Posterior cingulate gyrus (tissue), 11 donors: ENCODE data around the gene CBFA2T3.

ENCODE experiments used
- DNase-seq, 10 donors: peaks; one replicate each; pipeline versions ENCODE4 v3.0.0 to v3.0.0-alpha.2; 2020 to 2021; ENCODE audit warnings: mixed read lengths in 3 of 10
- intact Hi-C: fragments of 100-400 bp; cut with DNase I; formaldehyde crosslinking; loops from one replicate; pipeline ENCODE4 v1.15.1; 2023

CBFA2T3 gene

DNA sequence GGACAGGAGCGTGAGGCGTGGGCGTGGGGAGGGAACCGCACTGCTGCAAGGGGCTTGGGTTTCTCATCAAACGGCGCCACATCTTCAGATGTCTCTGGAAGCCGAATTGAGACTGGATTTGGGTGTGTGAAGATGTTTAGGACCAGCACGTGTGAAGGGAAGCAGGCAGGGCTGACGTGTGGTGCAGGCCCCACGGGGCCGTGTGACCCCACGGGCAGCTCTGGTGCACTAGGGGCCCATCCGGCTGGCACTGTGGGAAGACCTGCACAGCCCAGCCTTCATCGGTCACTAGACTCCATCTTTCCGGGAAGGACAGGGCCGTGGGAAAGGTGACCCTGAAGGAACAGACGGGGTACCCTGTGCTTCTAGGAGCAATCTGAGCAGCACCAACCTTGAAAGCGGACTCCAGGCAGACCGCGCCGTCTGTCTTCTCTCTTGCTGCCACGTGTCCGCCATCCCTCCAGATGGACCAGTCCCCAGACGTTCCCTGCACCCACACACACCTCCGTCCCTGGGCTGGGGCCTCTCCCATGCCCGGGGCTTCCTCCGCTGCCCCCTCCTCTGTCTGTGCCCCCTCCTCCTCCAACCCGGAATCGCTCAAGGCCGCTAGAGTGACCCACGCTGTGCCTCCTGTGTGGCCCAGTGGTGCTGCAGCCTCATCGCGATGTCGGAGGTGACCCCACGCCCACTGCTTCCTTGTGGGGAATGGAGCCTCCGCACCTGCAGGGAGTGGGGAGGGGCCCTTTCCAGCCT, 23.4 kb upstream of the CBFA2T3 start:
- no peak for DNase-seq
- intact Hi-C loops = no loop called here

DNA sequence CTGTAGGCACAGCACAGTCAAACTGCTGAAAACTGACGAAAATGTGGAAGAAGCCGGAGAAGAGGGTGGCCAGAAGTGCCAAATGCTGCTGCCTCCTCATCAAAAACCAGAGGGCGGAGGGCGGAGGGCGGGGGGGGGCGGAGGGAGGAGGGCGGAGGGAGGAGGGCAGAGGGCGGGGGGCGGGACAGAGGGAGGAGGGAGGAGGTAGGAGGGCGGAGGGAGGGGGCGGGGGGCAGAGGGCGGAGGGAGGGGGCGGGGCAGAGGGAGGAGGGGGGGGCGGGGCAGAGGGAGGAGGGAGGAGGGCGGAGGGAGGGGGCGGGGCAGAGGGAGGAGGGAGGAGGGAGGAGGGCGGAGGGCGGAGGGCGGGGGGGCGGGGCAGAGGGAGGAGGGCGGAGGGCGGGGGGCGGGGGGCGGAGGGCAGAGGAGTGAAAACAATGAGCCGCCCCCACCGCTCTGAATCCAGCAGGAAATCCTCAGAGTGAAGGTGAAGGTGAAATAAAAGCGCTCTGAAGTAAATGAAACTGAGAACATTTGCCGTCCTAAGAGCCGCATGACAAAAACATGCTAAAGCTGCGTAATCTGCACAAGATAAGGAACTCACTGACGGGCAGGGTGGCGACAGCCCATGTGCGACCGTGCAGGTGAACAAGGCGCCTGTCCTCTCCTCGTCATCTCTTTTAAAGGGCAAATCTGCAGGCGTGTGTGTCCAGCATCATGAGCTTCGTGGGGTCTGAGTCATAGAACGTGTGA, 22.6 kb upstream of the CBFA2T3 start:
- intact Hi-C loops = no loop called here
- no peak for DNase-seq

DNA sequence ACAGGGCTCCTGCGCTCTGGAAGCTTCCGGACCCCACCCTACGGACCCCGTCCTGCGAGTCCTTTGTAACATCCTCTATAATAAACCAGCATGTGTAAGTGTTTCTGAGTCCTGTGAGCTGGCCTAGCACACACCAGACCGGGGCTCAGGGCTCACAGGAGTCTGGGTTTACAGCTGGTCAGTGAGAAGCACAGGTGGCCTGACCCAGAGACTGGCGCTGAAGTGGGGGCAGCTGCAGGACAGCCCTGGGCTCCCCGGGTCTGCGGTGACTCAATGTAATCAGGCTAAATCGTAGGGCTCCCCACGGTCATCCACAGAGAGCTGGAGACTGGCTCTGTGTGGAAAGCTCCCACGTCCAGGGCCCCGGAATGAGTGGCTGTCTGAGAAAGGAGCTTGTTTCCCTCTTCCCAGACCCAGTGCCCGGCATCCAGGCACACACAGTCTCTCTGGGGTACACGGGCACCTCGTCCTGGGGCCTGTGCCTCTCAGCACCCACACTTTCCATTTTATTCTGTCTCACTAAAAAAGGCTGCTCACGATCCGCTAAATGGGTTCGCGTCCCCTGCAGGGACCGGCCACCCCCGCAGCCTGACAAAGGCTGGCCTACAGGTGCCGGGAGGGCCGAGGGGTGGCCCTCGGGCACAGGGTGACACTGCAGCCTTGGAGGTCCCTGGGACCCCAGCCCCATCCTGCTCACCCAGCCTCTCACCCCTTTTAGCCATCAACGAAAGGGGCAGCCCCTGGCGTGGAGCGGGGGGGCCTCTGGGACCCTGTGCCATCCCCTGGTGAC, 18.9 kb upstream of the CBFA2T3 start:
- DNase-seq = peak in 1 of 10 donors; percentile 63
- intact Hi-C loops = no loop called here

DNA sequence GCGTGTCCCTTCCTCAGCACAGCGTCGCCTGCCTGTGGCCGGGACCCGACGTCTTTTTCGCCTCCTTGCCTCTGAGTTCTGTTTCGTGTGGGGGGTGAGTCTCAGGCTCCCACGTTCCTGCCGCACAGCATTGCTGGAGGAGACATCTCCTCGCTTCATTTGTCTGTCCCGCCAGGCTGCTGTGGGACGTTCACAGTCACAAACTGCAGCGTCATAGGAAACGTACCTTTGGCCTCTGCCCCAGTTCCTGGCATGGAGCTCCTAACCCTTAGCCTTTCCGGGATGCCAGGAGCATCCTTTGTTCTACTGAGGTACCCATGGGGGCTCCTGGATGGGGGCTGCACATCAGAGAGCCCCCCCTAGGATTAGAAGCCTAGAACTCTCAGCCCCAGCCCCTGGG, 18.2 kb upstream of the CBFA2T3 start:
- intact Hi-C loops = no loop called here
- DNase-seq = no peak

DNA sequence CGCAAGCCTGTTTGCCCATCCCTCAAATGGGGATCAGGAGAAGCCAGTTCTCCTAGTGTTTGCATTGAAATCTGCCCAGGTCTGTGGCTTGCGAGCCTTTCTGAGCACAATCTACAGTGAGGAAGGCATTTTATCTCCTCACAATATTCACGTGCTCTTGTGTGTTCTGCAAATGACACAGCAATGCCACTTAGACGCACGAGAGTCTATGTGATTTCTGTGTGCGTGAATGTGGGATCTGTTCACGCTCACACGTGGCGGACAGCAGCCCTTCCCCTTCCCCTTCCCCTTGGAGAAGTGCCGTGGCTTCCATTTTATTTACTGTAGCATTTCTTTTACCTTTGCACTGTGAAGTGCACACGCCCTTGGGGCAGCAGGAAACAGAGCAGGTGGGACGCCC, 17.7 kb upstream of the CBFA2T3 start:
- DNase-seq = no peak
- intact Hi-C loops = no loop called here

DNA sequence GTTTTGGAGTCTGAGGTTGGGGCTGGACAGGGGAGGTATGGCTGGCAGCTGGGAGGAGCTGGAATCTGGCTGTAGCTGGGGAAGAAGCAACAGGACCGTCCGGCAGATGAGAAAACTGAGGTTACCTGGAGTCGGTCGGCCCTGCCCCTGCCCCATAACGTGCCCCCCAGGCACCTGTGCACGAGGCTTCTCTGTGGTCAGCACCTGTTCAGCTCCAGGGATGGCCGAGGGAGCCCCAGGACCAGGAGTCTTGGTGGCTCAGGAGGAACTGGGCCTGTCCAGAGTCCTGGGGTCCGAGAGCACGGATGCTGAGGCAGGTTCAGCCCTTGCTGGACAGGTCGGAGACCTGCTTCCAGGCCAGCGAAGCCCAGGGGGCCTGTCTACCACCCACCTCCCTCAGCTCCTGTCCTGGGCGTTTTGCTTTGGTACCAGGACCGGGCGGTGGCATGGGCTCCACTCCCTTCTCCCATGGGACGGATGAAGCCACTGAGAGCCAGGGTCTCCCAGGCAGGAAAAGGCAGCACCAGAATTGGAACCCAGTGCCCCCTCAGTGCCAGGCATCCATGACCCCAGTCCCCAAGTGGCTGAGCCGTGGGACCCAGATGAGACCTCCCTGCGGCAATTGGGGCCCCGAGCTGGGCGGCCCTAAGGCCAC, 17.1 kb upstream of the CBFA2T3 start:
- DNase-seq = peak in 1 of 10 donors; percentile 56
- intact Hi-C loops = no loop called here

DNA sequence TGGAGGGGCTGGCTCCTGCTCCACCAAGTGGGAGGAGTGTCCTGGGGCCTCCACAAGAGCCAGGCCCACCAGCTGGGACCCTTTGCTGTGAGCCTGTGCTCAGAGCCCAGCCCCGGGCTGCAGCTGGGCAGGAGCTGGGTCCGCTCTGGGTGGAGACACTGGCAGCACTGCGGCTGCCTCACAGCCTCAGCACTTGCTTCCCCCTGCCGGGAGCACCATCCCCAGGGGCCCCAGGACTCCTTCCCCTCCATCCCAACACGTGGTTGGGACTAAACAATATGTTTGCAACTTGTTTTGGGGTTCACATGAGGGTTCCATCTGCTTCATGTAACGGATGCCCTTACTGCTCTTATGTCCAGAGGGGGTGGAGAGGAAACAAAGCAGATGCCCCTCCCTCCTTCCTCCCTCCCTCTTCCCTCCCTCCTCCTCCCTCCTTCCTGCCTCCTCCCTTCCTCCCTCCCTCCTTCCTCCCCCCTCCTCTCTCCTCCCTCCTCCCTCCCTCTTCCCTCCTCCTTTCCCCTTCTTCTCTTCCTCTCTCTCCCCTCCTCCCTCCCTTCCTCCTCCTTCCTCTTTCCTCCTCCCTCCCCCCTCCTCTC, 16.3 kb upstream of the CBFA2T3 start:
- DNase-seq = no peak
- intact Hi-C loops = no loop called here

DNA sequence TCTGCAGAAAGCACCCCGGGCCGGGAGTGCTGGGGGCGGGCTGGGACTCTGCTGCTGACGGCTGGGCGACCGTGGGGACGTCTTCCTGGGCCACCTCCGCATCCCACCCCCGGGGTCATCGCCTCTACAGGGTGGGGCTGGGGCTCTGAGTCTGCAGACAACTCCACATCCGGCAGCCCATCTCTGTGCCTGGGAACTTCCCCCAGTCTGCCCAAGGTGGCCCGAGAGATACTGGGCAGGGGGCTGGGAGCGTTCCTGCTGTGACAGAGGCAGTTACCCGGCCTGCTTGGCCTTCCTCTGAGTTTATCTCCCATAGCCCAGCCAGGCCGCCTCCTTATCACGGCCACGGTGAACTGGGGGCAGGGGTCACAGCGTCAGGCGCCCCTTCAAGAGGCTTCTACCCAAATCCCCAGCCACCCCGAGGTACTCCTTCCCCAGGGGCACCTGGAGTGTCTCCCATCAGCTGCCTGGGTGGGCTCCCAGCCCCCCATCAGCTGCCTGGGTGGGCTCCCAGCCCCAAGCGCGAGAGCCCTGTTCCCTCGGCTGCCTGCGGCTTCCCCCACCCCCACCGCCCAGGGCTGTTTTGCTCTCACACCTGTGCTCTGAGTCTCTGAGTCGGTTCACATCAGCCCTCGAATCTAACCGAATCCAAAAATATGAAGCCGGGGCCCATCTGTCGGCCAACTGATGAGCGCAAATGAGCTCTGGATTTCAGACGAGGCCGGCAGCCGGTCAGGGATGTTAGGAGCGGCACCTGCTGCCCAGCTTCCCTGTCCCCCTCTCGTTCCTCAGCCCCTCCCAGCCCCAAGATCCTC, 15.6 kb upstream of the CBFA2T3 start:
- intact Hi-C loops = no loop called here
- no peak for DNase-seq

DNA sequence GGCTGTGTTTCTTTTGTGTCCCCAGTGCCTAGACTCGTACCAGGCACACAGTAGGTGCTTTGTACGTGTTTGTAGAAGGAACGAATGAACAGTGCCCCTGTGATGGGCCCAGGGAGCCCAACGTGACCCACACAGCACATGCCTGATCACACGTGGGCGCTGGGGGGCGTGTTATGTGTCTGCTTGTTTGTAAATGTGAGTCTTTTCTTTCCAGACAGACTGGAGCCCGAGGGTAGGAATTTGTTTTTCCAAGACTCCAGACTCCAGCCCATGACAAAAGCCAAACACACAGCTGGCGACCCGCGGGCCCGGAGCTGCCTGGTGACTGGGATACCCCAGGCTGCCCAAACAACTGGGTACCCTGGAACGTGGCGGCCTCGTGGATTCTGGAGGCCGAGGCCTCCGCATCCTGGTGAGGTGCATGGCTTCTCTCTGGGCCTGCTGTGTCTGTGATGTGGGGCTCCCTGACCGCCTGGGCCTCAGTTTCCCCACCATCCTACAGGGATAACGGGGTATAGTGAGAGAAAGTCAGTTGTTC, 14.9 kb upstream of the CBFA2T3 start:
- DNase-seq = no peak
- intact Hi-C loops = no loop called here

DNA sequence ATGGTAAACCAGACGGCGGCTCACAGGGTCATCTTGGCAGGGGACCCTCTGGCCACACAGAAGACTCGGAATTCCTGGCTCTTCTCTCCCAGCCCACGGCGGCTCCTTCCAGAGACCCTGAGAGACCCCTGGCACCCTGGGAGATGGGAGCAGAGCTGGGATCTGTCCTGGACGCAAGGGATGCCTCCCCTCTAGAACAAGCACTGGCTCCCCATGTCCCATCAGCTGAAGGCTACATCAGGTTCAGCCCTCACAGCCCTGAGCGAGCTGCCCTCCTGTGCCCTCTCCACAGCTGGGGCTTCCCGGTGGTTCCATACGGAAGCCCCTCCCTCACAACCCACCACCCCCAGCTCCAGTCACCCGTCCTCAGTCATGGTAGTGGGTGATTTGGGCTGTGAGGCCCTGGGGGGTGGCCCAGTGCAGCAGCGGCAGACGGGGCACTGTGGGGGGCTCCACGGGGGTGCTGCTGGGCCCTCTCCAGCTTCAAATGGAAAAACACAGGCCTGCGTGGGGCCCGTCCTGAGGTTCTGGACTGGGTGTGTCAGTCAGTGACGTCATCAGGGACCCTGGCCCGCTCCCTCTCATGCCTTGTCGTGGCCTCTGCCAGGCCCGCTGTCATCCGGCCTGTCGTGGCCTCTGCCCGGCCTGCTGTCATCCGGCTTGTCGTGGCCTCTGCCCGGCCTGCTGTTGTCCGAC, 13.0 kb upstream of the CBFA2T3 start:
- intact Hi-C loops = no loop called here
- DNase-seq = no peak

DNA sequence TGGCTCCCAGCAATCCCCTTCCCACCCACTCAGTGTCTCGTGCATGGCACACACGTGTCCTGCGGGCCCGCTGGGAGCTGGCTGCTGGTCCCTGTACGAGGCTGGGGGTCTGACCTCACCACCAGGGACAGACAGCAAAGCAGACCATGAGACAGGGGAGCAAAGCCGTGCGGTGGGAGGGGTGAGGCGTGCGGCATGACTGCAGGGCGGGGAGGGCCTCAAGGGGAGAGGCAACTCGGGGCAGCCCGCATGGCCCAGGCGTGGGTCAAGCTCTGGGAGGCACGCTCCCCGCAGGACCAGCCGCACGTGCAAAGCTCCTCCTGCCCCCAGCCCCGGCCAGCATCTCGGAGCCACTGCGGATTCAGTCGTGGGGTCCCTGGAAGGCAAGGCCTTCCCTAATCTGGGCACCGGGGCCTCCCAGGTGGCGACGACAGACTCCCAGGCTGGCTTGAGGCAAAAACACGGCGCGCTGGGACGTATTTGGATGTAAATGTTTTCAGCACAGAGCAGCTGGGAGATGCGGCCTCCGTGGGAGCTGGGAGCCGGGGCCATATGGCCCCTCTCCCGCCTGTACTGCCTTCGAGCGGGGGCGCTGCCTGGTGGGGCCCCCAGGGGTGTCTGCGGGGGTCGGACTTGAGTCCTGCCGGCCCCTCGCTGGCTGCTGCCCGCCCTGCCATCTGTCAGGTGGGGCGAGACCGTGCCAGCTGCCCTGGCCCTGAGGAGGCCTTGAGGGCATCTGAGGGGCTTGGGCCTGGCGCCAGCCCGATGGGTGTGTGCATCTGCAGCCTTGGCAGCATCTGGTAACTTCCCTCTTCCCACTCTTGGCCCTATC, 12.2 kb upstream of the CBFA2T3 start:
- peak in 2 of 10 donors; percentile 63 to 76 for DNase-seq

DNA sequence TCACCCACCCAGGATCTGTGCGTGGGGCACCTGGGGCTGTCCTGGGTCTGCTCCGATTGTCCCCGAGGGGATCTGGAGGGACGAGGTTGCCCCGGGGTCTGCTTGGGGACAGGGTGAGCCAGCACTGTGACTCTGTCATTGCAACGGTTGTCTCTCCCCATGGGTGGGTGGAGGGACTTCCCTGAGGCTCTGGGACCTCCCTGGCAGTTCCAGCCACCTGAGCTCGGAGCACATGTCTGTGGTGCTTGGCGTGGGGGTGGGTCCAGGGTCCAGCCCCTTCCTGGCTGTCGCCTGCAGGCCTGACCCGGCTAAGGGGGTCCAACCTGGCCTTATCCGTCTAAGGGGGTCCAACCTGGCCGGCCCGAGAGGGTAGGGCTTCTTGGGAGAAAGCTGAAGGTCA, 8.5 kb upstream of the CBFA2T3 start:
- intact Hi-C loops = no loop called here

More for the DNA sequence above, 12.2 kb upstream of the CBFA2T3 start:
- intact Hi-C loops = no loop called here

DNA sequence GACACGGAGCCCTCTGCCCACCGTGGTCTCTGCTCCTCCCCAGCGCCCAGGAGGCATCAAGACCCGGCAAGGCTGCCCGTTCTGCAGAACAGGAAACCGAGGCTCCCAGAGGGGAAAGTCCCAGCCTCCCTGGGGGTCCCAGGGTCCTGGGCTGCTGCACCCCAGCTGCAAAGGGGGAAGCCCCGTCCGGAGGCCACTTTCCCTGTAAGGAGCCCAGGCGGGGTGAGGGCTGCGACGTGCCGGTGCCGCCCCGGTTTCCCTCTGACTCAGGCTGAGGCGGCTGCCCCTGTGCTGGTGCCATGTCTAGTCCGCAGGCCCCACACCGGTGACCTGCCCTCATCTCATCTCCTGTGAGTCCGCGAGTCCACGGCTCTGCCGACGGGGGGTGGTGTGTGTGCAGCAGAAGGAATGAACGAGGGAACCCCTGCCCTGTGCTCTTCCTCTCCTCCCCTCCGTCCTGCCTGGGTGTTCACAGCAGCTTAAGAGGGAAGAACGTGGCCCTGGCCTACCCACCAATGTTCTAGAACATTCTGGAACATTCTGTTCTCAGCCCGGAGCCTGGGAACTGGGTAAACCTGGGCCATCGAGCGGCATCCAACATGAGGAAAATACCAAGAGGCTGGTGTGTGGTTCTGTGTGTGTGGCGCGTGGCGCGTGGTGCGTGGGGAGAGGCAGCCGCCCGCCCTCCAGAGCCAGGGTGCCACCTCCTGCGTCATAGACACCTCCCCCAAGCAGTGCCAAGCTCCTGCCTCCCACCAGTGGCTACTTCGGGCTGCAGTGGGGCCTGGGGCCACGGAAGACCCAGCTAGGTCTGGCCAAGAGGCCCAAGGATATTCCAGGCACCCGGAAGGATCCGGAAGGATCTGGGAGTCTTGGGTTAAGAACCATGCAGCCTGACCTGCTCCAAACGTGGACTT, 7.0 kb upstream of the CBFA2T3 start:
- intact Hi-C loops = no loop called here
- no peak for DNase-seq

More for the DNA sequence above, 8.5 kb upstream of the CBFA2T3 start:
- DNase-seq = no peak

DNA sequence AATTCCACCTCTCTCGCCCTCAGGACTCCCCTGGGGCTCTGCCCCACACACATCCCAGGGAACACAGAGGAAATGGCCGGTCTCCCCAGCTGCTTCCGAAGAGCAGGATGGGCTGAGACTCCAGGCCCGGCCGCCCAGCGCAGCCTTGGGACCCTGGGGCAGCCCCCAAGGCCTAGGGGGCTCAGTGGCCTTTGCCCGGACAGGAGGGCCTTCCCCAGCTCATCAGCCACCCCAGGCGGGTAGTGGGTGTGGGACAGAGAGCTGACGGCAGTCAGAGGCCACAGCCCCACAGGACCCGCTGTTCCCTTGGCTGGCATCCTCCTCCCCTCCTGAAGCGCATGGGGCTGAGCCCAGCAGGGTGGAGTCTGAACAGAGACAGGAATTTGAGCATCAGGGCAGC, 6.2 kb upstream of the CBFA2T3 start:
- intact Hi-C loops = no loop called here
- DNase-seq = no peak

DNA sequence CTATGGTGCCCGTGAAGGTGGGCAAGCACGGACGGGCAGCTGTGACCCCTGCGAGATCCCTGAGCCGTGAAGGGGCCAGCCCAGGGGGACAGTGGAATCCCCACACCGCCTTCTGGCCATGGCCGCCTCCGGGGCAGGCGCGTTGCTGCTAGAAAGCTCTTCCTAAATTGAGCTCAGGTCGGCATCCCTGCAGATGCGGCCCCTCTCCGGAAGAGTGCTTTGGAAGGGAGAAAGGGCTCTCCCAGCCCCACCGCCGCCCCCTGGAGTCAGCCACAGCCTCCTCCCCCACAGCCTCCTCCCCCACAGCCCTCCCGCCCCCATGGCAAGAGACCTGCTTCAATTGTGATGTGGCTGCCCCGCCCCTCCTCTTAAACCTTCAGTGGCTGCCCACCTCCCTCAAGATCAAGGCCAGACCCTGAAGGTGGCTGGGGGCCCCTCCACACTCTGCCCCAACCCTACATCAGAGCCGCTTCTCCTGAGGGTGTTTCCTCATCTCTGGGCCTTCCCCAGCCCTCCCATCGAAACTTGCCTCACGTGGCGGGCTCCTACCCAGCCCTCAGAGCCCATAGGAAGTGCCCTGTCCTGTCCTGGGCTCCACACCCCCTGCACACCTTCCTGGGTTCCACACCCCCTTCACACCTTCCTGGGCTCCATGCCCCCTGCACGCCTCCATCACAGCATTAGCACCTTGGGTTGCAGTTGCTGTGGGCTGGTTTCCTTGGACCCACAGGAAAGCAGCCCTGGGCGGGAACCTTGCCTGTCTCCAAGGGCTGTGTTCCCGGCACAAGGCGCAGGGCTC, 5.5 kb upstream of the CBFA2T3 start:
- no peak for DNase-seq
- intact Hi-C loops = no loop called here
